Measurements from ENCODE around the gene RTN4.

Gene RTN4

DNA sequence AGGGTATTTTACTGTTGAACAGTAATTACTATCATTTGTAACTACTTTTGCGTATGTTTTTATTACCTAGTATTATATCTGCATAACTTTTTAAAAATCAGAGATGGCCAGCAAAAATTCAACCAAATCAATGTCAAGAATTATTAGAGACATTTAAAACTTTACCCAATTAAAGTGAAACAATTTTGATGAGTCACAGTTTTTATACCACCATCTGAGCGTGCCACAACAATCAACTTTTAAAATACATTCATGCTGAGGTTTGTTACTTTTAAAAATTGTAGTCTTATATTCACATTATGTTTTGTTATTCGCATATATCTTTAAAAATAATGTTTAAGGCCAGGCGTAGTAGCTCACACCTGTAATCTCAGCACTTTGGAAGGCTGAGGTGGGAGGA lies 114.9 kb downstream of the RTN4 start:
- H3K36me3 ChIP-seq (ENCODE audit: control insufficient read depth, insufficient read depth, low read length): no peaks in the 10 kb centered on the region
- H3K27me3 ChIP-seq (ENCODE audit: control insufficient read depth, insufficient read depth, low read length): no peaks in the 10 kb centered on the region
- no peaks in the 10 kb centered on the region for H3K9me3 ChIP-seq (ENCODE audit: control insufficient read depth, low read length)
- H3K4me1 ChIP-seq (ENCODE audit: control insufficient read depth, insufficient read depth, low read length): no peaks in the 10 kb centered on the region
- no peak overlapping the region for H3K9ac ChIP-seq (ENCODE audit: low read length)
- H3K4me3 ChIP-seq (ENCODE audit: low read length): no peak overlapping the region

DNA sequence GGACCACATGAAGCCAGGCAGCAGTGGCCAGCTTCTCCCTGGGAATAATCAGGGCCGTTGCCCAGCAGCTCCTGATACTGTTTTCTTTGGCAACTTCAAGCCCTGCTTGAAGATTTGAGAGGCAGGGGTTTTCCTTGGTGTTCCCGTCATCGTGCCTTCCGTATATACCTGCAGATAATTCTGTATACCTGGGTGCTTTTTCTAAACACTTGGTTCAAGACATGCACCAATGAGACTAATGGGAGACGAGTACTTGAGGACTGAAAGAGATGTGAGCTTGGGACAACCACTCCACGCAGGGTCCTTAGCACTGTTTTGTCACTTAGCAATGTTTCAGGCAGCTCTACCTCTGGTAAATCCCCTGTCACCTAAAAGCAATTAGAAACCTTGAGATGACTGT lies 118.8 kb downstream of the RTN4 start:
- Histone ChIP-seq H3K36me3 (ENCODE audit: control insufficient read depth, insufficient read depth, low read length) (no peaks in the 10 kb centered on the region), H3K4me1 (ENCODE audit: control insufficient read depth, insufficient read depth, low read length) (no peaks in the 10 kb centered on the region), H3K27me3 (ENCODE audit: control insufficient read depth, insufficient read depth, low read length) (no peaks in the 10 kb centered on the region), H3K4me3 (ENCODE audit: low read length) (no peak overlapping the region), H3K9ac (ENCODE audit: low read length) (no peak overlapping the region), H3K9me3 (ENCODE audit: control insufficient read depth, low read length) (no peaks in the 10 kb centered on the region)

DNA sequence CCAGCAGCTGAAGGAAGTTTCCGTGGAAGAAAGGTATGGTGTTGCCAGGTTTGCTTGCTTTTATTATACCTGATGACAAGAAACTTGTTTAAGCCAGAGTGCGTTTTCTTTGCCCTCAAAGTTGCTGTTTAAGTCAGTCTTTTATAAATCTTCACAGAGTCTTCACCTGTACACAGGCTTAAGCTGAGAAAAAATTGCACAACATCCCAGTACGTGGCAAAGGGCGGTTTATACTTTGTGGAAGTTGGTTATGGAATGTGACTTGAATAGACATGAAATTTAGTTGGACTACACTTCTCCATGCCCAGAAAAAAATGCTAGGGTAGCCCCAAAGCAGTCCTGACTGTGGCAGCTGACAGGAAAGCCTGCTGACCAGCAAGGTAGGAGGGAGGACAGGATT lies 121.5 kb downstream of the RTN4 start:
- no peak overlapping the region for H3K9ac ChIP-seq (ENCODE audit: low read length)

DNA sequence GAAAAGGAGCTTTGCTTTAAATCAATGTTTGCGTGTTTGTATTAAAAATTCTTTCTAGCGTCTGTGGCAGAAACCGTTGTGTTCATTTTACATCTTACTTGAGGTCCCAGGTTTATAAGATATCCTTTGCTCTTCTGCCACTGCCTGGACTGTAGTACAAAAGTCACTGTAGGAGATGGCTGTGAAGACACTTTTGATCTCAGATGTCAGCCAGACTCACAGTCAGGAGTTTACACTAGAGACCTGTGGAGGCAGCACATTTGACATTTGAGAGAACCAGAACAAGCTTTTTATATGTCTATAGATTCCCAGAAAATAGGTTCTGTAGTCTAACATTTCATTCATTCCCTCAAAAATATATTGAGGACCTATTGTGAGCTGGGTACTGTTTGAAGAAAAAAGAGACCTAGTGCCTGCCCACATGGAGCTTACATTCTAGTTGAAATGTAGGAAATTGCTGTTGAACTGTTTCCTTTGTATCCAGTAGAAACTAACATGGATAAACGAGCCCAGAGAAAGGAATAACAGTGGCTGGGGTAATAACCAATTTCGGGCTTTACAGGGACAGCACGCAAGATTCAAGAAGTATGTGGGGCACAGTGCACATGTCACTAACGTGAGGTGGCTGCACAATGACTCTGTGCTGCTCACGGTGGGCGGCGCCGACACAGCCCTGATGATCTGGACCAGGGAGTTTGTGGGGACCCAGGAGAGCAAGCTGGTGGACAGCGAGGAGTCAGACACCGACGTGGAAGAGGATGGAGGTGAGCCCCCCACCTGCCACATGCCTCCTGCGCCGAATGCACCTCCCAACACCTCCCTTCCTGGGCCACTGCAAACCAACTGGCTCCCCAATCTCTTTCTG lies 122.3 kb downstream of the RTN4 start:
- H3K36me3 ChIP-seq (ENCODE audit: control insufficient read depth, insufficient read depth, low read length): no peaks in the 10 kb centered on the region
- H3K4me1 ChIP-seq (ENCODE audit: control insufficient read depth, insufficient read depth, low read length): no peaks in the 10 kb centered on the region
- no peaks in the 10 kb centered on the region for H3K27me3 ChIP-seq (ENCODE audit: control insufficient read depth, insufficient read depth, low read length)
- H3K9me3 ChIP-seq (ENCODE audit: control insufficient read depth, low read length): no peaks in the 10 kb centered on the region
- no peak overlapping the region for H3K9ac ChIP-seq (ENCODE audit: low read length)
- no peak overlapping the region for H3K4me3 ChIP-seq (ENCODE audit: low read length)

More for the DNA sequence above, 121.5 kb downstream of the RTN4 start:
- H3K4me1 ChIP-seq (ENCODE audit: control insufficient read depth, insufficient read depth, low read length): no peaks in the 10 kb centered on the region
- no peaks in the 10 kb centered on the region for H3K27me3 ChIP-seq (ENCODE audit: control insufficient read depth, insufficient read depth, low read length)
- H3K9me3 ChIP-seq (ENCODE audit: control insufficient read depth, low read length): no peaks in the 10 kb centered on the region
- H3K36me3 ChIP-seq (ENCODE audit: control insufficient read depth, insufficient read depth, low read length): no peaks in the 10 kb centered on the region
- H3K4me3 ChIP-seq (ENCODE audit: low read length): no peak overlapping the region

DNA sequence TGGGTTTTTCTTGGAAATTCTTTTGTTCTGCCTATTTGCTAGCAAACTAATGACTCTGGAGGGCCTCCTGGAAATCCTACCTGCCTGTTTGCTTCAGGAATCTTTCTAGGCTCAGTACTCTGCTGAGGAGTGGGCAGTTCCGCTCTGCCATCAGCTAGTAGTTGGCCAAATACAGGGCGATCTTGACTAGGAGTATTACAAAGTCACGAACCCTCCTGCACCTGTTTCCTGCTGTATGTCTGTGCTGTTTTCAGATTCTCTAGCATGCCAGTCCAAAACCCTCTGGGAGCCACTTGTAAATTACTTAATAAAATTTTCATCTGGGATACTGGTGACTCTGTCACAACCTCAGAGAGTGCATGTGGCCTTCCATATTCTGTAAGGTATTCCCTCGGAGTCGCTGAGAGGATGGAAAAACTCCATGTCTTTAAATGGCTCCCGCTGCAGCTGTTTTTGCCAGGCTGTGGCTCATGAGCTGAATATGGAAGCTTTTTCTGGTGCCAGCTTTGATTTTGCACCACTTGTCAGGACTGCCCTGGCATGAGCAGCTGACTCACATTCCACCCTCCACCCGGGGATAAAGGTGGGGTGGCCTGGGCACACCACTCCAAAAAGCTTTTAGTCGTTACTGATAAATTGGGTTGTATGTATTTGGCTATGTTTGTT lies 123.0 kb downstream of the RTN4 start:
- no peaks in the 10 kb centered on the region for H3K27me3 ChIP-seq (ENCODE audit: control insufficient read depth, insufficient read depth, low read length)
- H3K36me3 ChIP-seq (ENCODE audit: control insufficient read depth, insufficient read depth, low read length): no peaks in the 10 kb centered on the region
- no peak overlapping the region for H3K4me3 ChIP-seq (ENCODE audit: low read length)
- no peak overlapping the region for H3K9ac ChIP-seq (ENCODE audit: low read length)
- H3K9me3 ChIP-seq (ENCODE audit: control insufficient read depth, low read length): no peaks in the 10 kb centered on the region
- no peaks in the 10 kb centered on the region for H3K4me1 ChIP-seq (ENCODE audit: control insufficient read depth, insufficient read depth, low read length)

DNA sequence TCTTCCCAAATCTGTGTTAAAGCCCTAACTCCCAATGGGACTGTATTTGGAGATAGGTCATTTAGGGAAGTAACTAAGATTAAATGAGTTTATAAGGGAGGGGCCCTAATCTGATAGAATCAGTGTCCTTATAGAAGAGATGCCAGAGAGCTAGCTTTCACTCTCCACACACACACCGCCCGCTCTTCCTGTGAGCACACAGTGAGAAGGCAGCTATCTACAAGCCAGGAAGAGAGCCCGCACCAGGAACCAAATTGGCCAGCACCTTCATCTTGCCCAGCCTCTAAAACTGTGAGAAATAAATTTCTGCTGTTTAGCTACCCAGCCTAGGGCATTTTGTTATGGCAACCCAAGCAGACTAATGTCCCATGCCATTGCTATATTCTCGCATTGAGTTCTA lies 125.2 kb downstream of the RTN4 start:
- H3K4me3 ChIP-seq (ENCODE audit: low read length): no peak overlapping the region
- H3K9ac ChIP-seq (ENCODE audit: low read length): no peak overlapping the region
- H3K36me3 ChIP-seq (ENCODE audit: control insufficient read depth, insufficient read depth, low read length): no peaks in the 10 kb centered on the region
- H3K4me1 ChIP-seq (ENCODE audit: control insufficient read depth, insufficient read depth, low read length): no peaks in the 10 kb centered on the region
- H3K27me3 ChIP-seq (ENCODE audit: control insufficient read depth, insufficient read depth, low read length): no peaks in the 10 kb centered on the region
- H3K9me3 ChIP-seq (ENCODE audit: control insufficient read depth, low read length): no peaks in the 10 kb centered on the region

DNA sequence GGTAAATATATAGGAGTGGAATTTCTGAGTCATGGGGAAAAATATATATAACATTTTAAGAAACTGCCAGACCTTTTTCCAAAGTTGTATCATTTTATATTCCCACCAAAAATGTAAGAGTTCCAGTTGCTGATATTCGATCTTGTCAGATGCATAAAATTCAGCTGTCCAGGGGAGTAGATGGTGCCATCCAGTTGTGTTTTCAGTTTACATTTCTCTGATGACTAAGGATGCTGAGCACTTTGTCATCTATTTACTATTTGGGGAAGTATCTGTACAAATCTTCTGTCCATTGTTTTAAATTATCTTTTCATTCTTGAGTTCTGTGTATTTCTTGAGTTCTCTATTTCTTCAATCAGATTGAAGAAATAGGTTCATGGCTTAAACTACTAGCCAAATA lies 126.1 kb downstream of the RTN4 start:
- Histone ChIP-seq H3K4me1 (ENCODE audit: control insufficient read depth, insufficient read depth, low read length) (no peaks in the 10 kb centered on the region), H3K9me3 (ENCODE audit: control insufficient read depth, low read length) (no peaks in the 10 kb centered on the region), H3K4me3 (ENCODE audit: low read length) (no peak overlapping the region), H3K36me3 (ENCODE audit: control insufficient read depth, insufficient read depth, low read length) (no peaks in the 10 kb centered on the region), H3K27me3 (ENCODE audit: control insufficient read depth, insufficient read depth, low read length) (no peaks in the 10 kb centered on the region), H3K9ac (ENCODE audit: low read length) (no peak overlapping the region)

All from mucosa of stomach (tissue), 1 donor.